SK-N-SH (cell line): ENCODE measurements around the gene MYO1D. TPM values are rescaled to one million over a fixed set of nuclear protein-coding genes. Genes with fewer than 3 reads are reported as not detected.

Source experiments
- CTCF ChIA-PET: fragments of 300-600, 350-600 bp; formaldehyde crosslinking; extraction: SDS; loops from one replicate; lab custom pipeline; 2021; lab: Yijun Ruan, JAX
- POLR2A ChIA-PET: fragments of 350-600 bp; sonication (Branson Sonifier 250); formaldehyde crosslinking; extraction: SDS; loops from one replicate; lab custom pipeline; 2020; ENCODE audit warnings: antibody characterized with exemption, inconsistent platforms; lab: Yijun Ruan, JAX
- DNase-seq: peaks from one replicate; pipeline ENCODE4 v3.0.0; 2012
- H2AFZ ChIP-seq: fragments of 200-600 bp; sonication (generic); 2 replicates; pipeline ENCODE4 v1.8.1; 2016; ENCODE audit warnings: antibody characterized with exemption, mild to moderate bottlenecking, low read depth
- H3F3A ChIP-seq: fragments of 200-600 bp; sonication (generic); replicated peaks from 2 replicates; pipeline ENCODE3; 2016; ENCODE audit warnings: antibody characterized with exemption, mild to moderate bottlenecking; ENCODE audit not compliant: insufficient read depth
- H3K27ac ChIP-seq, 2 experiments: fragments of 200-500 bp in 1 of 2; fragments of 200-600 bp in 1 of 2; sonication (Bioruptor generic) in 1 of 2; sonication (generic), shearing (Covaris generic) in 1 of 2; 2 replicates each; pipeline versions ENCODE4 v1.5.1 to v1.6.1; 2014 to 2016; ENCODE audit warnings: low read depth in 2 of 2, inconsistent platforms in 1 of 2, low read length in 1 of 2, mild to moderate bottlenecking in 1 of 2, mixed read lengths in 1 of 2
- H3K27me3 ChIP-seq: fragments of 200-600 bp; sonication (generic), shearing (Covaris generic); 2 replicates; pipeline ENCODE4 v1.6.1; 2016; ENCODE audit warnings: mixed run types; ENCODE audit not compliant: insufficient read depth
- H3K36me3 ChIP-seq, 2 experiments: fragments of 200-500 bp in 1 of 2; fragments of 200-600 bp in 1 of 2; sonication (Bioruptor generic) in 1 of 2; sonication (generic) in 1 of 2; replicated peaks in 1 of 2; 2 replicates each; pipeline versions ENCODE3 to v1.5.1; 2014 to 2016; ENCODE audit warnings: low read length in 1 of 2, mild to moderate bottlenecking in 1 of 2; ENCODE audit not compliant: insufficient read depth in 2 of 2, control insufficient read depth in 1 of 2
- H3K4me1 ChIP-seq, 2 experiments: fragments of 200-500 bp in 1 of 2; fragments of 200-600 bp in 1 of 2; sonication (Bioruptor generic) in 1 of 2; sonication (generic), shearing (Covaris generic) in 1 of 2; 2 replicates each; pipeline versions ENCODE4 v1.5.1 to v1.6.1; 2014 to 2016; ENCODE audit warnings: low read depth in 1 of 2, low read length in 1 of 2, mixed run types in 1 of 2; ENCODE audit not compliant: insufficient read depth in 2 of 2, control insufficient read depth in 1 of 2
- H3K4me2 ChIP-seq: fragments of 200-600 bp; sonication (generic), shearing (Covaris generic); 2 replicates; pipeline ENCODE4 v1.6.1; 2017; ENCODE audit warnings: mixed run types
- H3K4me3 ChIP-seq, 2 experiments: fragments of 200-500 bp in 1 of 2; fragments of 200-600 bp in 1 of 2; sonication (Bioruptor generic) in 1 of 2; sonication (generic), shearing (Covaris generic) in 1 of 2; 2 replicates each; pipeline versions ENCODE4 v1.5.1 to v1.8.1; 2014 to 2016; ENCODE audit warnings: low read depth in 2 of 2, inconsistent platforms in 1 of 2, low read length in 1 of 2, mild to moderate bottlenecking in 1 of 2, mixed read lengths in 1 of 2, moderate library complexity in 1 of 2
- H3K79me2 ChIP-seq: fragments of 200-600 bp; sonication (generic); 2 replicates; pipeline ENCODE4 v1.8.1; 2017; ENCODE audit warnings: mild to moderate bottlenecking; ENCODE audit not compliant: insufficient read depth
- H3K9ac ChIP-seq: fragments of 200-600 bp; sonication (generic); 2 replicates; pipeline ENCODE4 v1.6.1; 2017; ENCODE audit warnings: mixed run types
- H3K9me2 ChIP-seq: fragments of 200-600 bp; sonication (generic); 2 replicates; pipeline ENCODE4 v1.6.1; 2017; ENCODE audit warnings: mixed run types
- H3K9me3 ChIP-seq: fragments of 200-600 bp; sonication (generic); 2 replicates; pipeline ENCODE4 v1.6.1; 2017; ENCODE audit warnings: mixed run types, mild to moderate bottlenecking, moderate library complexity
- H4K20me1 ChIP-seq: fragments of 200-600 bp; sonication (generic); 2 replicates; pipeline ENCODE4 v1.6.1; 2017; ENCODE audit warnings: mild to moderate bottlenecking, mixed run types; ENCODE audit not compliant: insufficient read depth
- CHD2 ChIP-seq: fragments of 150-350 bp; IDR thresholded peaks from 2 replicates; pipeline ENCODE4 v1.6.1; 2018; ENCODE audit warnings: low read length; ENCODE audit not compliant: partially characterized antibody
- EZH2phosphoT487 ChIP-seq: fragments of 200-600 bp; sonication (generic); IDR thresholded peaks from 2 replicates; pipeline ENCODE4 v1.6.1; 2017; ENCODE audit warnings: low read depth, mixed run types, mild to moderate bottlenecking, antibody characterized with exemption, moderate library complexity, borderline replicate concordance
- FOXJ3 ChIP-seq: sonication (generic); formaldehyde crosslinking; IDR thresholded peaks from 2 replicates; pipeline ENCODE4 v1.5.1; 2020; ENCODE audit warnings: mild to moderate bottlenecking, missing genetic modification reagents
- FOXM1 ChIP-seq: IDR thresholded peaks from 2 replicates; pipeline ENCODE4 v1.4.0; 2012; ENCODE audit warnings: low read depth, mild to moderate bottlenecking
- GATA2 ChIP-seq: sonication (generic); formaldehyde crosslinking; IDR thresholded peaks from 2 replicates; pipeline ENCODE4 v1.5.0; 2020; ENCODE audit warnings: mild to moderate bottlenecking, missing genetic modification reagents
- IRF3 ChIP-seq: fragments of 150-350 bp; IDR thresholded peaks from 2 replicates; pipeline ENCODE4 v1.6.1; 2016; ENCODE audit warnings: mild to moderate bottlenecking, low read depth, low read length
- JUND ChIP-seq: IDR thresholded peaks from 2 replicates; pipeline ENCODE4 v1.4.0; 2012
- MAX ChIP-seq: IDR thresholded peaks from 2 replicates; pipeline ENCODE4 v1.4.0; 2012; ENCODE audit warnings: low read depth
- MEF2A ChIP-seq: IDR thresholded peaks from 2 replicates; pipeline ENCODE4 v1.4.0; 2012; ENCODE audit warnings: low read depth, borderline replicate concordance
- NFIC ChIP-seq: IDR thresholded peaks from 2 replicates; pipeline ENCODE4 v1.4.0; 2012; ENCODE audit warnings: borderline replicate concordance
- PBX3 ChIP-seq: IDR thresholded peaks from 2 replicates; pipeline ENCODE4; 2012
- POLR2AphosphoS5 ChIP-seq: IDR thresholded peaks from 2 replicates; pipeline ENCODE4 v1.6.1; 2012; ENCODE audit warnings: low read depth, low read length
- REST ChIP-seq: IDR thresholded peaks from 2 replicates; pipeline ENCODE4 v1.6.1; 2012; ENCODE audit warnings: mild to moderate bottlenecking, low read depth, low read length, moderate library complexity
- RFX5 ChIP-seq: IDR thresholded peaks from 2 replicates; pipeline ENCODE4 v1.6.1; 2012; ENCODE audit warnings: mild to moderate bottlenecking, improper control_type of control experiment, low read length
- SIN3A ChIP-seq: IDR thresholded peaks from 2 replicates; pipeline ENCODE4 v1.6.1; 2012; ENCODE audit warnings: low read depth, mild to moderate bottlenecking, low read length, moderate library complexity, borderline replicate concordance
- SMC3 ChIP-seq: IDR thresholded peaks from 2 replicates; pipeline ENCODE4 v1.6.1; 2012; ENCODE audit warnings: low read depth, low read length, improper control_type of control experiment
- TCF12 ChIP-seq: IDR thresholded peaks from 2 replicates; pipeline ENCODE4 v1.4.0; 2012
- USF2 ChIP-seq: fragments of 150-350 bp; IDR thresholded peaks from 2 replicates; pipeline ENCODE4 v1.6.1; 2017; ENCODE audit warnings: antibody characterized with exemption, low read length, low read depth, borderline replicate concordance
- YY1 ChIP-seq: IDR thresholded peaks from 2 replicates; pipeline ENCODE4 v1.4.0; 2012; ENCODE audit warnings: low read depth, mild to moderate bottlenecking
- WGBS: methylation state at CpG from one replicate; pipeline ENCODE4 v1.1.6; 2017; ENCODE audit warnings: low lambda C conversion rate; 5-methylcytosine and 5-hydroxymethylcytosine counted together
- polyA plus RNA-seq, 3 experiments: library from polyadenylated mRNA; depleted of rRNA; stranded (reverse); fragments of >200 nt; gene quantifications; 2 replicates each; pipeline ENCODE4 v1.2.3, GENCODE V29; 2012

The MYO1D gene
- polyA plus RNA-seq, 1 of the 3 experiments (the other 2 are of a cell fraction) = 20.4 TPM

GRCh38 chr17:32467949-32468348 lies 409.0 kb downstream of the MYO1D start:
- H4K20me1 ChIP-seq = peaks cover 13% of the 10 kb centered on the region
- no peak overlapping the region for H3K4me2 ChIP-seq
- TF ChIP-seq NFIC = no peak
- TF ChIP-seq SMC3 = no peak
- no peak for TF ChIP-seq CHD2
- TF ChIP-seq JUND = no peak
- TF ChIP-seq FOXJ3 (CRISPR knock-in tag) = no peak
- no peak for TF ChIP-seq YY1
- TF ChIP-seq USF2 = no peak
- TF ChIP-seq IRF3 = no peak
- TF ChIP-seq, all 33 proteins: peak for 0
- H3K36me3 ChIP-seq = peaks cover 62 to 83% of the 10 kb centered on the region in 2 experiments
- peaks cover 61% of the 10 kb centered on the region for H3K79me2 ChIP-seq
- H3K9ac ChIP-seq = no peak overlapping the region
- POLR2A ChIA-PET = interaction anchor here (0.7 kb wide), 1 partner anchor 21 kb away, joined by 4 read pairs; no protein-coding TSS in a partner anchor
- H3K4me3 ChIP-seq = no peak overlapping the region
- H3K9me2 ChIP-seq = no peaks in the 10 kb centered on the region
- CTCF ChIA-PET = interaction anchor here (1.2 to 7.5 kb wide), 2 partner anchors 8 to 15 kb away, joined by 3 to 46 read pairs; no protein-coding TSS in a partner anchor
- no peaks in the 10 kb centered on the region for H3K9me3 ChIP-seq
- no peak for DNase-seq
- no peak overlapping the region for H2AFZ ChIP-seq
- no peaks in the 10 kb centered on the region for H3K27me3 ChIP-seq
- no peaks in the 10 kb centered on the region for H3K4me1 ChIP-seq
- H3K27ac ChIP-seq = no peak overlapping the region
- H3F3A ChIP-seq = no peaks in the 10 kb centered on the region
- WGBS = 96% methylated on average over 7 of the region's 7 CpGs

- Histone ChIP-seq H3K9me3 (no peaks in the 10 kb centered on the region), H3K4me2 (no peak overlapping the region), H4K20me1 (peaks cover 43% of the 10 kb centered on the region), H3K79me2 (peaks cover 86% of the 10 kb centered on the region), H3K27ac (no peak overlapping the region), H3K9ac (no peak overlapping the region), H3F3A (peaks cover 26% of the 10 kb centered on the region), H3K4me3 (no peak overlapping the region), H3K36me3 (peaks cover 51 to 64% of the 10 kb centered on the region in 2 experiments), H3K9me2 (no peaks in the 10 kb centered on the region), H3K4me1 (no peaks in the 10 kb centered on the region), H2AFZ (no peak overlapping the region), H3K27me3 (no peaks in the 10 kb centered on the region)
- ChIA-PET CTCF (interaction anchor here (0.9 to 6.8 kb wide), 6 partner anchors 11 to 293 kb away, joined by 3 to 102 read pairs (median 22); partner anchors contain the start of genes CDK5R1 and PSMD11), POLR2A (no interaction called here)
- no peak for DNase-seq
- 91% methylated on average over 1 of the region's 1 CpG for WGBS
- no peak for TF ChIP-seq JUND
- no peak for TF ChIP-seq POLR2AphosphoS5
- TF ChIP-seq RFX5 = no peak
- TF ChIP-seq SIN3A = no peak
- TF ChIP-seq MAX = no peak
- TF ChIP-seq EZH2phosphoT487 = no peak
- TF ChIP-seq TCF12 = no peak
- TF ChIP-seq FOXM1 = no peak
- TF ChIP-seq PBX3 = no peak
- TF ChIP-seq MEF2A = no peak
- TF ChIP-seq REST = no peak
- no peak for TF ChIP-seq GATA2 (CRISPR knock-in tag)
These were observed 412.6 kb downstream of the MYO1D start for GRCh38 chr17:32464374-32464773.
